Stimulated activated CD8-positive, alpha-beta memory T cell treated with anti-CD3 and anti-CD28 coated beads, Interleukin-12 subunit alpha, Interleukin-12 subunit beta, amount 100 ng/mL, for 24 hours (primary cell): ENCODE results near the gene PGK1.
"Not testable (repeated sequence)": the region's sequence is repeated elsewhere in the genome, so short reads cannot be mapped to it uniquely, and the experiment has no call there.

Source experiments
- DNase-seq: peaks from one replicate; pipeline ENCODE4 v3.0.0-alpha.2; 2020; ENCODE audit errors: extremely low read depth

PGK1 gene

GRCh38 chrX:78103623-78104446 lies at the start of gene PGK1:
PGK1 (plus strand) TSS chrX:78104248; CDS start chrX:78104341, 93 bp downstream.
- peak; percentile 82 for DNase-seq

DNA sequence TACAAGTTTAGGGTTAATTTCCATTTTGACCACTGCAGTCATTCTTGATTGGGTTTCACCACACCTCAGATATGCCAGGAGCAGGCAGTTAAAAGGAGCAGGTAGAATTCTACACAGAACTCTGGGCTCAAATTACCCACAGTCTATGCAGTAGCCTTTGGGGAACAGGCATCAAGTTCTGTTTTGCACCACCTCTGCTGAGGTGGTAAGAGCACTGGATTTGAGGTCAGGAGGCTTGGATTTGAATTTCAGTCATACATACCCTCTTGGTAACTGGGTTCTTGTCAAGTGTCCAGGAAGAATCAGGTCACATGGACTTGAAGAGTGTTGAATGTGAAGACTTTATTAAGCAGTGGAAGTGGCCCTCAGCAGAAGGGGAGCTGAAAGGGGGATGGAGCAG lies 40.4 kb upstream of the PGK1 start:
- DNase-seq: no peak

- no peak for DNase-seq
These were observed 39.9 kb upstream of the PGK1 start for GRCh38 chrX:78064152-78064551.

DNA sequence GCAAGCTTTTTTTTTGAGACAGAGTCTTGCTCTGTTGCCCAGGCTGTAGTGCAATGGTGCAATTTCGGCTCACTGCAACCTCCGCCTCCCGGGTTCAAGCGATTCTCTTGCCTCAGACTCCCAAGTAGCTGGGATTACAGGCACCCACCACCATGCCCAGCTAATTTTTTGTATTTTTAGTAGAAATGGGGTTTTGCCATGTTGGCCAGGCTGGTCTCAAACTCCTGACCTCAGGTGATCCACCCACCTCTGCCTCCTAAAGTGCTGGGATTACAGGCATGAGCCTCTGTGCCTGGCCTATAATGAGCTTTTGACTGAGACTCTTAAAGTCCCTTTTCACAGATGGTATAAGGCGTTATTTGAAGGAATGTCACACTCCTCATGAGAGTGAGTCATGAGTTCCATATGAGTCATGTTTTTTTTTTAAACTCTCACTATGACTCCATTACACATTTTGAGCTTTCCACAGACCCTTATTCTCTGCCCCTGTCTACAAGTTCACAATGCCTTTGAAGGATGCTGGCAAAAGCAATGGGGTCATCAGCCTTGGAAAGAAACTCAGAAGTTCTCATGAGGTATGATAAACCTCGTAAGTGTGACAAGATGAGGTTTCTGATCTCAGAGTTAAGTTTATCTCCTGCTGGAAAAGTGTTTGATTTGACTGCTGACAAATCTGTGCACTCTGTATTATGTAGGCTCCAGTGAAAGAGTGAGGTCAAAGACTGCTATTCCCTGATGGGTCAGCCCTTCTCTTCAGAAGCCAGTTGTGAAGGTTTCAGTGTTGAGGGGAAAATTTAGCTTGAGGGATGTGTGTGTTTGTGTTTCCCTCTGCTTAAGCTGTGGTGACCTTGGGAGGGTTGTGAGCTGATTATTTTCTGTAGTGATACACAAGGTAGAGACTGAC lies 39.1 kb upstream of the PGK1 start:
- DNase-seq: not testable (repeated sequence)

GRCh38 chrX:78066110-78066509 lies 37.9 kb upstream of the PGK1 start:
- no peak for DNase-seq

GRCh38 chrX:78071331-78071730 lies 32.7 kb upstream of the PGK1 start:
- no peak for DNase-seq

- DNase-seq: not testable (repeated sequence)
These were observed 30.6 kb upstream of the PGK1 start for GRCh38 chrX:78073147-78074077.

GRCh38 chrX:78074088-78074487 lies 30.0 kb upstream of the PGK1 start:
- no peak for DNase-seq

- DNase-seq: no peak
These were observed 28.2 kb upstream of the PGK1 start for GRCh38 chrX:78075787-78076389.

DNA sequence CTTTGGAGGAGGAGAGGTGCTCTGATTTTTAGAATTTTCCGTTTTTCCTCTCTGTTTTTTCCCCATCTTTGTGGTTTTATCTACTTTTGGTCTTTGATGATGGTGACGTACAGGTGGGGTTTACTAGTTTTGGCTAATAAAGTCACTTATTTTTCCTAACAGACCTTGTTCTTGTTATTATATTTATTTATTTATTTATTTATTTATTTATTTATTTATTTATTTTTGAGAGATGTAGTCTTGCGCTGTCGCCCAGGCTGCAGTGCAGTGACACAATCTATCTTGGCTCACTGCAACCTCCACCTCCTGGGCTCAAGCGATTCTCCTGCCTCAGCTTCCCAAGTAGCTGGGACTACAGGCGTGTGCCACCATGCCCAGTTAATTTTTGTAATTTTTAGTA lies 22.6 kb upstream of the PGK1 start:
- not testable (repeated sequence) for DNase-seq

GRCh38 chrX:78092296-78092695 lies 11.8 kb upstream of the PGK1 start:
- no peak for DNase-seq

DNA sequence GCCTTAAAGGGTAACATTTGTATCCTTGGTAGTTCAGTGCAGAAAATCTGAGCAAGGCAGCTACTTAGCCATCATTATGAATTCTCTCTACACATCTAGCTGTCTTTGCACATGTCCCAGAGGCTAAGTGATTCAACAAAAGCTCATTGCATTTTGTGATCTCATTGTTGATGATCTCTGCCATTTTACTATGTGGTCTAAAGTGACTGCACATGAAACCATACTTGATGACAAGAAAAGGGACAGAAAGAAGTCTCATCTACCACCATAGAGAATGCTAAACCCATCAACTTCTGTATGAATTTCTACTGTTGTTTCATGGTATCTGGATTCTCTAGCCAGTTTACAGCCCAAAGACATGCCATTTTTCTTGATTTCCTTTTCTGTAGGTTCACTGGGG lies 5.9 kb upstream of the PGK1 start:
- no peak for DNase-seq

- DNase-seq: no peak
These were observed 2.0 kb upstream of the PGK1 start for GRCh38 chrX:78102091-78102490.

DNA sequence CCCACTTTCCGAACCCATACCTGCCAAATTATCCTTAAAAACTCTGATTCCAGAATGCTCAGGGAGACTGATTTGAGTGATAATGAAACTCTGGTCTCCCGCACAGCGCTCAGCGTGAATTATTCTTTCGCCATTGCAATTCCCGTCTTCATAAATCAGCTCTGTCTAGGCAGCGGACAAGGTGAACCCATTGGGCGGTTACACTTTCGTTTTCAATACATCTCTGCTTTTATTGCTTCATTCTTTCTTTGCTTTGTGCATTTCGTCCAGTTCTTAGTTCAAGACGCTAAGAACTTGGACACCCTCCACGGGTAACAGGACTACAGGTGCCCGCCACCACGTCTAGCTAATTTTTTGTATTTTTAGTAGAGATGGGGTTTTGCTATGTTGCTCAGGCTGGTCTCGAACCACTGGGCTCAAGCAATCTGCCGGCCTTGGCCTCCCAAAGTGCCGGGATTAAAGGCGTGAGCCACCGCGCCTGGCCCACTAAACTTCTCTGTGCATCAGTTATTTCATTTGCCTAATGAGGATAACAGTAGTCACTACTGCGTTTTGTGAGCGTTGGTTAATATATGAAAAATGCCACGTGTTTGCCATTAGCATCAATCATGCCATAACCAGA lies 936 bp upstream of the PGK1 start:
- DNase-seq: no peak

DNA sequence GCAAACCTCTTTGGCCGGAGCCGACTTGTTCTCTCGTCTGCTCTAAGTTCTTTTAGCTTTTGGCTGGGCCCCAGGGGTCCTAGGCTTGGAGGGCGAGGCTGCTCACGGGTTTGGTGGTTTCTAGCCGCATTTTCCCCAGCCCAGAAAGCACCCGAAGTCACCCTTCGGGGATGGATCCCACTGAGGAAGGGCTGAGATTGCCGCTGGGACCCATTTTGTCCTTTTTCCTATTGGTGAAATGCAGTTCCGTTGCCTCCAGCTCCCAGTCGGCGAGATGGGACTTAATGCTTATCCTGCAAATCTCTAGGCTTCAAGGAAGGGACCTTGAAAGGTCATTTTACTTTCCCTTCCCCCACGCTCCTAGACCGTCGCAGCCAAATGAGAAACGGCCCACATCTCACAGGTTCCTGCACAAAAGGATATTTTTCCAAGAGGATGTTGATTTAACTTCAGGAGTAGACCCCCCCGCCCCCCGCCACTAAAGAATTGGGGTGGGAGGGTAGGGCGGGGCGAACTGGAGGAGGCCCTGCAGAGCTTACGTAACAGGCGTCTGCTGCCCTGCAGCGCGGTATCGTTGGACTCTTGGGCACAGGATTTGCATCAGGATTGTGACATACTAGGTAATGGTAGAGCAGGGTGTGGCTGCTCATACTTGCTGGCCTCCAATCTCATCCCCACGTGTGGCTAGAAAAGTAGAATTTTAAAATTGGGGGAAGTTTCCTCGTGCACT lies 564 bp downstream of the PGK1 start:
- DNase-seq: no peak

- no peak for DNase-seq
These were observed 2.0 kb downstream of the PGK1 start for GRCh38 chrX:78105944-78106650.

DNA sequence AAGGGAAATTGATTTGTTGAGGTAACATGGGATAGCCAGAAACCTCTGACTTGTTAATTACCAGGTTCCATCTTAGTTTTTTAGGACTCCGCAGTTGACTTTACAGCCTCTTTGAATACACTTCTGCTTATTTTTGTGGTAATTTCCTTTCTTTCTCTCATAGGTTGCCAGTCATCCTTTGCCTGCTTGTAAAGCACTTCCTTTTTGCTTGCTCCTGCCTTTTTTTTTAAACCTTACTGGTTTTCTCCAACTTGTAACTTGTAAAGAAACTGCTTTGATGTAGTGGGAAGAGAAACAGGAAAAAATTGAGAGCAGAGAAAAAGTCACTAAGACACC lies 2.6 kb downstream of the PGK1 start:
- DNase-seq: no peak

DNA sequence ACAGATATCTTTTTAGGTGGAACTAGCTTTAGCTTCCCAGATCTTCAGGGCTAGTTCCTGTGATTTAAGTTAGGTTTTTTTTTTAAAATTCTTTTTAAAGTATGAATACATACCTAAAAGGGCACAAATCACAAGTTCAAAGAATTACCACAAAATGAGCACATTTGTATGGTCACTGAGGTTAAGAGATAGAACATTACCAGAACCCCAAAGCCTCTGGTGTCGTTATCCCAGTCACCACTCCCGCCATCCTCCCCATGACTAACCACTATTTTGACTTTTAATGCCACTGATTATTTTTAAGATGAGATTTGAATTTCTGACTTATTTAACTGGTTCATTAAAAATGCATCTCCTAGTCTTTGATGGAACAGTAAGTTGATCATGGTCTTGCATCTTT lies 5.4 kb downstream of the PGK1 start:
- no peak for DNase-seq

- DNase-seq: no peak
These were observed 7.3 kb downstream of the PGK1 start for GRCh38 chrX:78111140-78111931.
